PFSK-1 (cell line): ENCODE measurements around the gene STAB1.

Source experiments
- FOXP2 ChIP-seq: optimal IDR thresholded peaks from 2 replicates; pipeline ENCODE3; 2011; ENCODE audit warnings: borderline replicate concordance, control low read depth, inconsistent platforms; ENCODE audit not compliant: insufficient read depth; ENCODE audit errors: extremely low read length, extremely low read depth
- POLR2AphosphoS5 ChIP-seq: IDR thresholded peaks from 2 replicates; pipeline ENCODE4 v1.6.1; 2012; ENCODE audit warnings: low read depth, mild to moderate bottlenecking, control low read depth, low read length, moderate library complexity
- REST ChIP-seq, 2 experiments: IDR thresholded peaks; 2 replicates each; pipeline versions ENCODE4 v1.6.1 to v1.8.0; 2011 to 2012; ENCODE audit warnings: low read depth in 2 of 2, low read length in 2 of 2, control low read depth in 1 of 2, inconsistent platforms in 1 of 2, mild to moderate bottlenecking in 1 of 2, moderate library complexity in 1 of 2; ENCODE audit not compliant: insufficient read depth in 1 of 2
- SIN3A ChIP-seq: IDR thresholded peaks from 2 replicates; pipeline ENCODE4 v1.6.1; 2012; ENCODE audit warnings: mild to moderate bottlenecking, low read length, moderate library complexity, borderline replicate concordance; ENCODE audit not compliant: insufficient read depth
- TAF1 ChIP-seq: IDR thresholded peaks from 2 replicates; pipeline ENCODE4 v1.6.1; 2012; ENCODE audit warnings: low read length, control low read depth, borderline replicate concordance; ENCODE audit not compliant: insufficient read depth

Gene STAB1

GRCh38 chr3:52483577-52484381 is 11.4 kb upstream of the STAB1 start:
- TF ChIP-seq POLR2AphosphoS5 (no peak), FOXP2 (no peak), SIN3A (no peak), REST (IDR thresholded peaks at IDR 0.05; ENCODE audit: insufficient read depth in 1 of 2, low read depth in 2 of 2, low read length in 2 of 2) (no peak), TAF1 (no peak)

- no peak for TF ChIP-seq POLR2AphosphoS5
- no peak for TF ChIP-seq REST (IDR thresholded peaks at IDR 0.05; ENCODE audit: insufficient read depth in 1 of 2, low read depth in 2 of 2, low read length in 2 of 2)
- no peak for TF ChIP-seq SIN3A
- TF ChIP-seq FOXP2 = no peak
- no peak for TF ChIP-seq TAF1
Observed at GRCh38 chr3:52484680-52485461, 10.3 kb upstream of the STAB1 start.

- no peak for TF ChIP-seq TAF1
- no peak for TF ChIP-seq REST (IDR thresholded peaks at IDR 0.05; ENCODE audit: insufficient read depth in 1 of 2, low read depth in 2 of 2, low read length in 2 of 2)
- no peak for TF ChIP-seq SIN3A
- no peak for TF ChIP-seq FOXP2
- TF ChIP-seq POLR2AphosphoS5 = no peak
Observed at GRCh38 chr3:52487050-52487787, 7.9 kb upstream of the STAB1 start.

- TF ChIP-seq FOXP2 (no peak), SIN3A (no peak), TAF1 (no peak), POLR2AphosphoS5 (no peak), REST (IDR thresholded peaks at IDR 0.05; ENCODE audit: insufficient read depth in 1 of 2, low read depth in 2 of 2, low read length in 2 of 2) (no peak)
Observed at GRCh38 chr3:52487788-52488691, 7.1 kb upstream of the STAB1 start.
